Measurements from ENCODE around the gene ZNF217.
"Not testable (repeated sequence)": the region's sequence is repeated elsewhere in the genome, so short reads cannot be mapped to it uniquely, and the experiment has no call there.

DNA sequence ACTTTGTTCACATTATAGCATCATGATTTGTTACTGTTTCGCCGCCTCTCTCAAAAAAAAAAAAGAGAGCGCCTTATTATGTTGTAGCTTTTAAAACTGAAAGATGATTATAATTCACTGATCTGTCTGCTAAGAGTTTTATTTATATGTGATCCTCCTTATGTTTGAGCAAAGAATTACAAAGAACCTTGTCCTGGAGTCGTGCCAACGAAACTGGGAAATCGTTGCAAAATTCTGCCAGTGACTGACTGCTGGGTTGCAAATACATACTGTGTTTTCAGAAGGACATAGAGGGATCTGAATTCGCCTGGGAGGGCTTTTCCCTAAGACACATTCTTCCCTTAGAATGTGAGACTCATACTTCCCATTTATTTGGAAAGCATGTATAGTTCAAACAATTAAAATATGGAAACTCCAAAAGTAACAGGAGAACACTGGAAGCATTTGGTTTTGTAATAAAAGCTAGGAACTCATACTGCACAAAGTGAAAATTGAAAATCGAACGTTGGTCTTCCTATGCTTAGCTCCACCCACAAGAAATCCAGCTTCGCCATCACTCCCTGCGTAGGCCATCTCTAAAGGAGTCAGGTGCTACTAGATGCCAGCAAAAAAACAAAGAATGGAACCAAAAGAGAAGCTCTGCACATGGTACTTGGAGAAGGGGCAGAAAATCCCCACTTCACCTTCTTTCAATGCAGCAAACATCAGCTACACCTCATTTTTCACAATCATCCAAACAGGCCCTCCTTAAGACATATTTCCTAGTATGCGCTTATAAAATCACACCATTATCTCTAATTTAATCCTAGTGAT lies 2.8 kb upstream of the ZNF217 start:
- TF ChIP-seq, protein P1, sequence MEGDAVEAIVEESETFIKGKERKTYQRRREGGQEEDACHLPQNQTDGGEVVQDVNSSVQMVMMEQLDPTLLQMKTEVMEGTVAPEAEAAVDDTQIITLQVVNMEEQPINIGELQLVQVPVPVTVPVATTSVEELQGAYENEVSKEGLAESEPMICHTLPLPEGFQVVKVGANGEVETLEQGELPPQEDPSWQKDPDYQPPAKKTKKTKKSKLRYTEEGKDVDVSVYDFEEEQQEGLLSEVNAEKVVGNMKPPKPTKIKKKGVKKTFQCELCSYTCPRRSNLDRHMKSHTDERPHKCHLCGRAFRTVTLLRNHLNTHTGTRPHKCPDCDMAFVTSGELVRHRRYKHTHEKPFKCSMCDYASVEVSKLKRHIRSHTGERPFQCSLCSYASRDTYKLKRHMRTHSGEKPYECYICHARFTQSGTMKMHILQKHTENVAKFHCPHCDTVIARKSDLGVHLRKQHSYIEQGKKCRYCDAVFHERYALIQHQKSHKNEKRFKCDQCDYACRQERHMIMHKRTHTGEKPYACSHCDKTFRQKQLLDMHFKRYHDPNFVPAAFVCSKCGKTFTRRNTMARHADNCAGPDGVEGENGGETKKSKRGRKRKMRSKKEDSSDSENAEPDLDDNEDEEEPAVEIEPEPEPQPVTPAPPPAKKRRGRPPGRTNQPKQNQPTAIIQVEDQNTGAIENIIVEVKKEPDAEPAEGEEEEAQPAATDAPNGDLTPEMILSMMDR (IDR thresholded peaks at IDR 0.05; ENCODE audit: low read depth, low read length, poor library complexity, severe bottlenecking), result not testable (repeated sequence)
- TF ChIP-seq EZH2phosphoT487 (IDR thresholded peaks at IDR 0.05; ENCODE audit: borderline replicate concordance, low read length), result not testable (repeated sequence)
